Measurements from ENCODE around the gene ARFGEF2. TPM values are rescaled to one million over a fixed set of nuclear protein-coding genes. Genes with fewer than 3 reads are reported as not detected.

Gene ARFGEF2
- total and polyA plus RNA-seq, 10 of the 15 experiments (the other 5 are each of a cell fraction or from before 2014, with no cell fraction given), result 5.2 to 24.1 (median 17.7) TPM

GRCh38 chr20:48889140-48889790 lies 32.2 kb upstream of the ARFGEF2 start:
- no TSS peak for BruUV-seq (replicated peaks)
- WGBS (ENCODE audit: insufficient coverage, insufficient replicate concordance, low lambda C conversion rate, missing lambda C conversion rate), result 2% methylated on average over 3 of the region's 3 CpGs
- ChIA-PET RAD21 (ENCODE audit: unreplicated experiment) (interaction anchor here (0.7 to 1.9 kb wide), 8 partner anchors 9 to 151 kb away, joined by 3 to 6 read pairs (median 3); no protein-coding TSS in a partner anchor), SMC1A (ENCODE audit: uncharacterized antibody, unreplicated experiment) (interaction anchor here (0.6 to 2.7 kb wide), 6 partner anchors 10 to 226 kb away, joined by 3 to 11 read pairs (median 4); no protein-coding TSS in a partner anchor), CTCF (interaction anchor here (1.0 to 1.6 kb wide), 4 partner anchors 14 to 39 kb away, joined by 3 to 6 read pairs (median 4); no protein-coding TSS in a partner anchor), POLR2A (interaction anchor here (0.7 to 0.9 kb wide), 2 partner anchors 60 to 166 kb away, joined by 3 to 5 read pairs; no protein-coding TSS in a partner anchor)
- FAIRE-seq (no peak), DNase-seq (ENCODE audit: low read depth, low spot score) (no peak), ATAC-seq (peak; percentile 89)
- H3K27me3 ChIP-seq (replicated peaks in 1 of 2; ENCODE audit: control insufficient read depth in 2 of 2, insufficient read depth in 2 of 2, low read length in 1 of 2), result no peaks in the 10 kb centered on the region
- H3K4me2 ChIP-seq (ENCODE audit: control insufficient read depth, insufficient read depth), result peak overlapping the region; percentile 34
- H3K9ac ChIP-seq (ENCODE audit: control insufficient read depth, insufficient read depth, low read length), result no peak overlapping the region
- intact Hi-C loops (cut with micrococcal nuclease; ENCODE audit: unreplicated experiment), result loop anchor here (5.0 kb wide), 1 partner anchor 62 kb away; the partner anchor contains the start of gene PREX1
- H3K36me3 ChIP-seq (ENCODE audit: control insufficient read depth in 2 of 2, insufficient read depth in 2 of 2, low read length in 1 of 2), result no peaks in the 10 kb centered on the region
- H2AFZ ChIP-seq (ENCODE audit: control insufficient read depth, low read depth, low read length), result peak overlapping the region; percentile 1
- no peaks in the 10 kb centered on the region; the same call in 2 of the 3 replicates for H3K9me3 ChIP-seq (replicated peaks; ENCODE audit: control insufficient read depth, insufficient read depth, low read length)
- in situ Hi-C loops (cut with MboI), result no loop called here
- peaks cover 6% of the 10 kb centered on the region for H3K4me1 ChIP-seq (ENCODE audit: control insufficient read depth, insufficient read depth, low read length)
- no peaks in the 10 kb centered on the region for H3K79me2 ChIP-seq (ENCODE audit: control insufficient read depth, insufficient read depth, low read length)
- H4K20me1 ChIP-seq (ENCODE audit: control insufficient read depth, insufficient read depth), result no peaks in the 10 kb centered on the region
- peak overlapping the region; percentile 43; the same call in 1 of the 2 replicates for H3K27ac ChIP-seq (ENCODE audit: control insufficient read depth, insufficient read depth)
- 0 out of 2 replicates have a peak overlapping the region, but pooled peaks have one; percentile 39 for H3K4me3 ChIP-seq
- no peak for TF ChIP-seq PRDM15 (CRISPR knock-in tag; IDR thresholded peaks at IDR 0.05)
- 0 out of 2 replicates have a peak, but pooled peaks have one; percentile 20 for TF ChIP-seq IRF4 (IDR thresholded peaks at IDR 0.05; ENCODE audit: low read depth, low read length)
- TF ChIP-seq RUNX3 (IDR thresholded peaks at IDR 0.05; ENCODE audit: low read length), result peak; percentile 83
- TF ChIP-seq ATF7 (IDR thresholded peaks at IDR 0.05; ENCODE audit: low read depth), result no peak
- TF ChIP-seq SUPT20H (IDR thresholded peaks at IDR 0.05; ENCODE audit: borderline replicate concordance, control insufficient read depth, low read depth, low read length), result no peak
- TF ChIP-seq CREB1 (IDR thresholded peaks at IDR 0.05; ENCODE audit: low read depth), result no peak; the same call in 1 of the 2 replicates
- peak; percentile 57; the same call in 1 of the 2 replicates for TF ChIP-seq BCL11A (IDR thresholded peaks at IDR 0.05; ENCODE audit: low read depth, low read length)
- TF ChIP-seq CBFB (IDR thresholded peaks at IDR 0.05; ENCODE audit: low read depth), result no peak
- no peak for TF ChIP-seq HDGF (IDR thresholded peaks at IDR 0.05)
- no peak for TF ChIP-seq SREBF2 (IDR thresholded peaks at IDR 0.05; ENCODE audit: low read length)
- TF ChIP-seq JUNB (IDR thresholded peaks at IDR 0.05), result peak; percentile 63
- no peak for TF ChIP-seq PAX8 (IDR thresholded peaks at IDR 0.05)
- no peak for TF ChIP-seq TBL1XR1 (IDR thresholded peaks at IDR 0.05; ENCODE audit: low read depth, low read length)
- TF ChIP-seq ETV6 (conservative IDR thresholded peaks at IDR 0.05 in 1 of 2, IDR thresholded peaks at IDR 0.05 in 1 of 2; ENCODE audit: borderline replicate concordance in 1 of 2, low read depth in 1 of 2), result 0 out of 4 replicates have a peak, but pooled peaks of 1 of the 2 experiments have one; percentile 40
- TF ChIP-seq SMARCA5 (IDR thresholded peaks at IDR 0.05), result no peak
- no peak for TF ChIP-seq HDAC2 (IDR thresholded peaks at IDR 0.05)
- TF ChIP-seq ZZZ3 (IDR thresholded peaks at IDR 0.05; ENCODE audit: control insufficient read depth, insufficient read length, low read depth), result no peak
- TF ChIP-seq, protein P1, sequence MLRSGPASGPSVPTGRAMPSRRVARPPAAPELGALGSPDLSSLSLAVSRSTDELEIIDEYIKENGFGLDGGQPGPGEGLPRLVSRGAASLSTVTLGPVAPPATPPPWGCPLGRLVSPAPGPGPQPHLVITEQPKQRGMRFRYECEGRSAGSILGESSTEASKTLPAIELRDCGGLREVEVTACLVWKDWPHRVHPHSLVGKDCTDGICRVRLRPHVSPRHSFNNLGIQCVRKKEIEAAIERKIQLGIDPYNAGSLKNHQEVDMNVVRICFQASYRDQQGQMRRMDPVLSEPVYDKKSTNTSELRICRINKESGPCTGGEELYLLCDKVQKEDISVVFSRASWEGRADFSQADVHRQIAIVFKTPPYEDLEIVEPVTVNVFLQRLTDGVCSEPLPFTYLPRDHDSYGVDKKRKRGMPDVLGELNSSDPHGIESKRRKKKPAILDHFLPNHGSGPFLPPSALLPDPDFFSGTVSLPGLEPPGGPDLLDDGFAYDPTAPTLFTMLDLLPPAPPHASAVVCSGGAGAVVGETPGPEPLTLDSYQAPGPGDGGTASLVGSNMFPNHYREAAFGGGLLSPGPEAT (IDR thresholded peaks at IDR 0.05; ENCODE audit: low read depth), result peak; percentile 75
- no peak for TF ChIP-seq POLR2AphosphoS2 (IDR thresholded peaks at IDR 0.05; ENCODE audit: low read depth, low read length)
- no peak for TF ChIP-seq PML (IDR thresholded peaks at IDR 0.05; ENCODE audit: low read length)
- TF ChIP-seq ZBED1 (IDR thresholded peaks at IDR 0.05; ENCODE audit: borderline replicate concordance), result no peak
